Suppressor macrophage treated with lipopolysaccharide for 1 hour (primary cell): ENCODE measurements around the gene SFXN3.
A peak's percentile ranks its signal among the peaks of the same experiment; 100 is the strongest.

Experiments
- DNase-seq, 3 donors: peaks; one replicate each; pipeline ENCODE4 v3.0.0-alpha.2; 2020 to 2022

The SFXN3 gene

DNA sequence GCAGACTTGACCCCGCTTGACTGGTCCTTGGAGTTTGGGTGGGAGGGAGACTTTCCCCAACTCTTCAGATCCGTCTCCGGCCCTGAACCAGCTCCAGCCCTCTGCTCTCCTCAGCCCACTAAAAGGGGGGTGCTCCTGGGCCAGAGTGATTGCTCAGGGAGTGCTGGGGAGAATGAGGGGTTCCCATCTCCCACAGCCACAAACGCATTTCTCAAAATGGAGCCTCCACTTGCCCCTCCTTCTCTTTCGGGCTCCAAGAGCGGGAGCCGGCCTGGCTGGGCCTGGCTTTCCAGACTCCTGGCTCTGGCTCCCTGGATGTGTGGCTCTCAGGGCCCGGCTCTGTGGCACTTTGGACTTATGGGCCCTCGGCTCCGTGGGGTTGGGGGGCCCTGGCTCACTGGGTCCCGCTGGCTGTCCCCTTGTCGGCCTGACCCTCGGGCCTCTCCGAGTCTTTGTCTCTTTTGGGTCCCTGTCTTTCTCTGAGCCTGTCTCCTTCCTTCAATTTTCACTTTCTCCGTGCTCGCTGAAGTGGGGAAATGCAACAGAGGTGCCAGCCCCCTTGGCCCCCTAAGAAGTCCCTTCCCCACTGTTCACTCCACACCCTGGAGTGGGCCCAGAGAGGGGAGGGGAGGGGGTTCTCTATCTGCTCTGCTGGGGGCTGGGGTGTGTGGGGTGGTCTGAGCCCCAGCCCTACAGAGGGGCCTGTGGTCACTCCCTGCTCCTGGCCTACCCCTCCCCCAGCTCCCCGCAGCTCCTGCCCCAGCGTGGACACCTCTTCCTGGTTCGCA lies 30.7 kb upstream of the SFXN3 start:
- DNase-seq = peak in 2 of 3 donors; percentile 14 to 39

GRCh38 chr10:101000915-101001658 lies 29.9 kb upstream of the SFXN3 start:
- DNase-seq = peak; percentile 69 to 87 (median 84)

- no peak for DNase-seq
Measured at GRCh38 chr10:101001659-101002035, 29.4 kb upstream of the SFXN3 start.

DNA sequence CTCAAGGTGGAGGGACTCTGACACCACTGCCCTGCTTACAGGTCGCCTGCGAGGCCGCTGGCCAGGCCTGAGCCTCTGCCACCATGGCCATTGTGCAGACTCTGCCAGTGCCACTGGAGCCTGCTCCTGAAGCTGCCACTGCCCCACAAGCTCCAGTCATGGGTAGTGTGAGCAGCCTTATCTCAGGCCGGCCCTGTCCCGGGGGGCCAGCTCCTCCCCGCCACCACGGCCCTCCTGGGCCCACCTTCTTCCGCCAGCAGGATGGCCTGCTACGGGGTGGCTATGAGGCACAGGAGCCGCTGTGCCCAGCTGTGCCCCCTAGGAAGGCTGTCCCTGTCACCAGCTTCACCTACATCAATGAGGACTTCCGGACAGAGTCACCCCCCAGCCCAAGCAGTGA lies 28.6 kb upstream of the SFXN3 start:
- DNase-seq = no peak

DNA sequence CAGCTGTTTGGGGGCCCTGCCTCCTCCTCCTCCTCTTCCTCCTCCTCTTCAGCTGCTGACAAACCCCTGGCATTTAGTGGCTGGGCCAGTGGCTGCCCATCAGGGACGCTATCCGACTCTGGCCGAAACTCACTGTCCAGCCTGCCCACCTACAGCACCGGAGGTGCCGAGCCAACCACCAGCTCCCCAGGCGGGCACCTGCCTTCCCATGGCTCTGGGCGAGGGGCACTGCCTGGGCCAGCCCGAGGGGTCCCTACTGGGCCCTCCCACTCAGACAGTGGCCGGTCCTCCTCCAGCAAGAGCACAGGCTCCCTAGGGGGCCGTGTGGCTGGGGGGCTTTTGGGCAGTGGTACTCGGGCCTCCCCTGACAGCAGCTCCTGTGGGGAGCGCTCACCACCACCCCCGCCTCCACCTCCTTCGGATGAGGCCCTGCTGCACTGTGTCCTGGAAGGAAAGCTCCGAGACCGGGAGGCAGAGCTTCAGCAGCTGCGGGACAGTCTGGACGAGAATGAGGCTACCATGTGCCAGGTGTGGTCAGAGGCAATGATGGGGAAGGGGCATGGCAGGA lies 27.3 kb upstream of the SFXN3 start:
- DNase-seq = no peak

DNA sequence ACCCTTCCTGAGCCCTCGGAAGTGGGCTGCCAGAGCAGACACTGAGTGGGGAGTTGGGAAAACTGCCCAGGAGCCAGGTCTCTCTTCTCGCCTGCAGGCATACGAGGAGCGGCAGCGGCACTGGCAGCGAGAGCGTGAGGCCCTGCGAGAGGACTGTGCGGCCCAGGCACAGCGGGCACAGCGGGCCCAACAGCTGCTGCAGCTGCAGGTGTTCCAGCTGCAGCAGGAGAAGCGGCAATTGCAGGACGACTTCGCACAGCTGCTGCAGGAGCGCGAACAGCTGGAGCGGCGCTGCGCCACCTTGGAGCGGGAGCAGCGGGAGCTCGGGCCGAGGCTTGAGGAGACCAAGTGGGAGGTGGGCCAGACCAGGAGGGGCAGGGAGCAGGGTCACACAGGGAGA lies 25.7 kb upstream of the SFXN3 start:
- no peak for DNase-seq

DNA sequence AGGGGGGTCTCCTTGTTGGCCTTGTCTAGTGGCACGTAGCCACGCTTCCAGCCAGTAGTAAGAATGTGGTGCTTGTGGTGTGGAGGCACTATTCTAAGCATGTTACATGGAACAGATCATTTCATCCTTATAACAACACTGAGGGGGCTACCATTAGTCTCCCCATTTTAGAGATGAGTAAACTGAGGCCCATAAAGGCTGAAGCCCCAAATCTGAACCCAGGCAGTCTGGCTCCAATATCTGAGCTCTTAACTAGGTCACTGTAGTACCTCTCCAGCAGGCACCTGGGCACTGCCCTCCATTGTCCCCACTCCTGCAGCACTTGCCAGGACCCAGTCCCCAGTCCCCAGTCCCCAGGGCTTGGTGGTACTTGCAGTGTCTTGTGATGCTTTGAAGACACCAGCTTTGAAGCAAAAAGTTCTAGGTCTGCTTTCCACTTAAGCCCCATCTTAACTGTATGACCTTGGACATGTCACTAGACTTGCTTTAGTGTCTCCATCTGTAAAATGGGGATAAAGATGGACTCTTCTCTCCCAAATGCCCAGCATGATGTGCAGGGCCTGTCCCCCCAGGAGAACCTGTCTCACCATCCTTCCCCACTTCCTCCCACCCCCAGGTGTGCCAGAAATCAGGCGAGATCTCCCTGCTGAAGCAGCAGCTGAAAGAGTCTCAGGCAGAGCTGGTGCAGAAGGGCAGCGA lies 25.0 kb upstream of the SFXN3 start:
- DNase-seq = no peak

DNA sequence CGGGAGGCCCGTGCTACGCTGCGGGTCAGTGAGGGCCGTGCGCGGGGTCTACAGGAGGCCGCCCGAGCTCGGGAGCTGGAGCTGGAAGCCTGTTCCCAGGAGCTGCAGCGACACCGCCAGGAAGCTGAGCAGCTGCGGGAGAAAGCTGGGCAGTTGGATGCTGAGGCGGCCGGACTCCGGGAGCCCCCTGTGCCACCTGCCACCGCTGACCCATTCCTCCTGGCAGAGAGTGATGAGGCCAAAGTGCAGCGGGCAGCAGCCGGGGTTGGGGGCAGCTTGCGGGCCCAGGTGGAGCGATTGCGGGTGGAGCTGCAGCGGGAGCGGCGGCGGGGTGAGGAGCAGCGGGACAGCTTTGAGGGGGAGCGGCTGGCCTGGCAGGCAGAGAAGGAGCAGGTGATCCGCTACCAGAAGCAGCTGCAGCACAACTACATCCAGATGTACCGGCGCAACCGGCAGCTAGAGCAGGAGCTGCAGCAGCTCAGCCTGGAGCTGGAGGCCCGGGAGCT lies 24.4 kb upstream of the SFXN3 start:
- DNase-seq = no peak

GRCh38 chr10:101007099-101007711 lies 23.8 kb upstream of the SFXN3 start:
- no peak for DNase-seq

DNA sequence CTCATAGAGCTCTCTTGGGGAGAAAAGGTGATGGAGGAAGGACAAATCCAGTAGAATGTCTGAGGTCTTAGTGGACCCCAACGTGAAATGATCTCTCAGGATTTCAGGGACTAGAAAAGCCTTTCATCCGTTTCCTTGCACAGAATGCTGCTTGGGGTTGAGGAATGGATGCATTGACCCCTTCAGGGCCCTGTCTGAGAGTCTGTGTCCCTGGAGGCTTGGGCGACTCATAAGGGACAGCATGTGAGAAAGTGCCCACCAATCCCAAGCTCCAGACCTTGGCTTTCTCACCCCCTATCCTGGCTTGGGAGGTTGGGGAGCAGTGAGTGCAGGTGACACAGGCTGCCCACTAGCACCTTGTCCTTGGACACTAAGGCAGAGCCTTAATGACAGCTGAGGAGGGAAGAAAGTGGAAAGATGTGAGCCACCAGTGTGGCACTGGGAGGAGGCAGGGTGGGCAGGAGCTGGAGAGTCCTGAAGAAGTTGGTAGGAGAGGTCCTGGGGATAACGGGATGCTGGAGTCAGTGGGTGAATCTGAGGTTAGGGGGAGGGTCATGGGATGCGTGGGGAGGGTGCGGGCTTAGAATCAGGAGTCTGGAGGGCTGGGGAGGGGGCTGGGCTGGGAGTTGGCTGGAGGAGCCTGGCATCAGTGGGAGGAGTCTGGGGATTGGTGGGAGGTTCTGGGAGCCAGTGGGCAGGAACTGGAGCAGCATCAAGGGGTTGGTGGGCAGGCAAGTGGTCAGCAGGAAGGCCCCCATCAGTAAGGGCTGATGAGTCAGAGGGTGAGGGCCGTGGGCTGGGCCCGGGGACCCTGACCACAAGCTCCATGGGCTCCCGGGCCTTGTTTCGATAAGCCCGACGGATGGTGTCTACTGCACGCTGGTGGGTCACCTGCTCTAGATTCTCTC lies 22.9 kb upstream of the SFXN3 start:
- DNase-seq = no peak

GRCh38 chr10:101008823-101009423 lies 22.1 kb upstream of the SFXN3 start:
- no peak for DNase-seq

GRCh38 chr10:101010329-101010728 lies 20.7 kb upstream of the SFXN3 start:
- no peak for DNase-seq

GRCh38 chr10:101011517-101012423 lies 19.3 kb upstream of the SFXN3 start:
- DNase-seq = peak in 2 of 3 donors; percentile 32 to 34

DNA sequence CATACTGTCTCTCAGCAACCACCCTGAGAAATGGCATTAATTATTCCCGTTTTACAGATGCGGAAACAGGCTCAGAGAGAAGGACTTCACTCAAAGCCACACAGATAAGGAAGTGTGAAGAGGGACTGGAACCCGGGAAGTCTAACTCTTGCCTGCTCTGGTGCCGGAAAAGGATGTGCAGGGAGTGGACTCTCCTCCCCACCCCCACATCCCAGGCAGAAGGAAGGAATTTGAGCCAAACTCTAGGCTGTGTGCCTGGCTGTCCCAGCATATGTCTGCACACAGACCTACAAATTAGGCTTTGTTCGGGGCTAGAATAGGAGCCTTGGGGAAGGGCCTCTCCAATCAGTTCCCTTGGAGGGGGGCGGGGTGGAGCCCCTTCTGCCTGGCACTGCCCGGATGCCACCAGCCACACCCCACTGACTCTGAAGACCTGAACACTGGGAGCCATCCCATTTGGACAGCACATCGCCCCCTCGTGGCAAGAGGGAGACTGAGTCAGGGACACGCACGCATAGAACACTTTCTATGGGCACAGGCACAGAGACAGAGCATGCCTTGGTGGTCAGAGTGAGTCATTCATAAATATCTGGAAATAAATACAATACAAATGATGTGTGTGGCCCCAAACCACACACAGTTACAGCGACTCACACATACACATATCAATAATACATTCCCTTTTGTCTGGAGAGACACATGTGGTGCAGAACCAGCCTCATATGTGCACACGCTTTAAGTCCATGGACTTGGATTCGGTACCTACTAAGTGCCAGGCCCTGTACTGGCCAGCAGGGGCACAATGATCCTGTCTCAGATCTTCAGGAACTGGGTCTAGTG lies 18.3 kb upstream of the SFXN3 start:
- peak; percentile 87 to 93 (median 90) for DNase-seq

DNA sequence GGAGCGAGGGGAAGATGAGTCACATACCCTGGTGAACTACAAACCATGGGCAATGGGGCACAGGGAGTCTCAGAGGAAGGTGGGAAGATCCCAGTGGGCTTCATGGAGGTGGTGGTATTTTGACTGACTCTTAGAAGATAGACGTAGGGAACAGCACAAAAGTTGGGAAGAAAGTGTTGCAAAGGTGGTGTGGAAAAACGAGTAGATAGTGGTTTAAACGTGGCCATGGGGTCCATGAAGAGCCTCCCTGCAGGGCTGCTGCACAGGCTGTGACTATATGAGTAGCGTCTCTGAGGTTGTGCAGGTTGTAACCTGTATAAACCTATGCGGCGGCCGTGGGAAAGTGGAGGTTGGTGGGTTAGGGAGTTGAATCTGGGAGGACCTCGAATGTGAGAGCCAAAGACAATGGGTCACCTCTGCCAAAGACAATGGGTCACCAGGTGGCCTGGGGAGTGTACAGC lies 17.6 kb upstream of the SFXN3 start:
- no peak for DNase-seq

- DNase-seq = peak; percentile 77 to 85 (median 84)
Measured at GRCh38 chr10:101014230-101014884, 16.7 kb upstream of the SFXN3 start.

GRCh38 chr10:101014966-101015581 lies 16.0 kb upstream of the SFXN3 start:
- peak; percentile 61 to 80 (median 71) for DNase-seq

GRCh38 chr10:101015582-101015973 lies 15.5 kb upstream of the SFXN3 start:
- no peak for DNase-seq
